HCT116 (cell line): ENCODE measurements around the gene ADK. TPM values are rescaled to one million over a fixed set of nuclear protein-coding genes. Genes with fewer than 3 reads are reported as not detected.
A peak's percentile ranks its signal among the peaks of the same experiment; 100 is the strongest.

Experiments
- ATAC-seq: fragments of 200-7000 bp; cut with Tn5 transposase; 2 replicates; pipeline ENCODE4 v1.9.1; 2020; ENCODE audit warnings: mild to moderate bottlenecking, moderate library complexity
- BruUV-seq: library from RNA; stranded (reverse); fragments of 400-500 nt; replicated peaks from 2 replicates; lab custom pipeline; 2021; lab: Mats Ljungman, UMichigan
- CTCF ChIA-PET: fragments of 300-600 bp; sonication (Branson Sonifier 250); formaldehyde crosslinking; loops from one replicate; lab custom pipeline; 2021; ENCODE audit warnings: antibody characterized with exemption; lab: Charles Lee
- POLR2A ChIA-PET: fragments of 300-600, 350-600 bp; sonication (Branson Sonifier 250); formaldehyde crosslinking; loops from one replicate; lab custom pipeline; 2021; ENCODE audit warnings: antibody characterized with exemption; lab: Charles Lee
- RAD21 ChIA-PET, 2 experiments: fragments of 300-600 bp; sonication (Branson Sonifier 250); formaldehyde crosslinking; loops; one replicate each; lab custom pipeline; 2023; ENCODE audit warnings: low total read pairs in 2 of 2; ENCODE audit not compliant: uncharacterized antibody in 2 of 2, unreplicated experiment in 2 of 2, low non-redundant PET in 1 of 2; lab: Charles Lee
- DNase-seq: peaks from one replicate; pipeline ENCODE4 v3.0.0-alpha.2; 2010; ENCODE audit warnings: low read depth, low spot score
- H2AFZ ChIP-seq: fragments of 200-600 bp; shearing (Covaris generic), sonication (generic); 2 replicates; pipeline ENCODE4 v1.6.1; 2017; ENCODE audit warnings: low read depth, mixed run types, mixed read lengths, antibody characterized with exemption, low read length; ENCODE audit not compliant: poor library complexity, severe bottlenecking
- H3K27ac ChIP-seq: 2 replicates; pipeline ENCODE4 v1.5.1; 2012; ENCODE audit warnings: low read depth, low read length
- H3K27me3 ChIP-seq: fragments of 200-600 bp; sonication (generic); 2 replicates; pipeline ENCODE4 v1.6.1; 2016; ENCODE audit warnings: mixed run types, low read length, mixed read lengths; ENCODE audit not compliant: insufficient read depth
- H3K36me3 ChIP-seq, 2 experiments: fragments of 200-500 bp in 1 of 2; fragments of 200-600 bp in 1 of 2; sonication (Bioruptor generic) in 1 of 2; sonication (generic) in 1 of 2; 2 replicates each; pipeline versions ENCODE4 v1.5.1 to v1.6.1; 2014 to 2016; ENCODE audit warnings: low read length in 2 of 2, inconsistent platforms in 1 of 2, mixed read lengths in 1 of 2, mixed run types in 1 of 2; ENCODE audit not compliant: insufficient read depth in 2 of 2, control insufficient read depth in 1 of 2
- H3K4me1 ChIP-seq, 2 experiments: fragments of 200-600 bp in 1 of 2; sonication (generic) in 1 of 2; 2 replicates each; pipeline versions ENCODE4 v1.5.1 to v1.6.1; 2012 to 2017; ENCODE audit warnings: low read length in 2 of 2, inconsistent platforms in 1 of 2, mild to moderate bottlenecking in 1 of 2, mixed read lengths in 1 of 2, mixed run types in 1 of 2, moderate library complexity in 1 of 2; ENCODE audit not compliant: insufficient read depth in 2 of 2, control insufficient read depth in 1 of 2
- H3K4me2 ChIP-seq: fragments of 200-600 bp; sonication (generic); 2 replicates; pipeline ENCODE4 v1.6.1; 2017; ENCODE audit warnings: mixed run types, low read length, mixed read lengths
- H3K4me3 ChIP-seq, 2 experiments: fragments of 200-600 bp in 1 of 2; sonication (generic) in 1 of 2; replicated peaks in 1 of 2; 2 replicates each; pipeline ENCODE4 v1.5.1; 2011 to 2016; ENCODE audit warnings: low read length in 2 of 2, control low read depth in 1 of 2, low read depth in 1 of 2, mild to moderate bottlenecking in 1 of 2, mixed read lengths in 1 of 2, mixed run types in 1 of 2
- H3K79me2 ChIP-seq: fragments of 200-600 bp; sonication (generic); 2 replicates; pipeline ENCODE4 v1.6.1; 2017; ENCODE audit warnings: mild to moderate bottlenecking, mixed run types, low read length, moderate library complexity, mixed read lengths; ENCODE audit not compliant: insufficient read depth
- H3K9ac ChIP-seq: fragments of 200-600 bp; sonication (generic); 2 replicates; pipeline ENCODE4 v1.6.1; 2016; ENCODE audit warnings: low read length, mixed read lengths
- H3K9me2 ChIP-seq: fragments of 200-600 bp; sonication (generic), shearing (Covaris generic); 2 replicates; pipeline ENCODE4 v1.6.1; 2017; ENCODE audit warnings: mixed run types, mild to moderate bottlenecking, moderate library complexity; ENCODE audit not compliant: insufficient read depth
- H3K9me3 ChIP-seq, 2 experiments: fragments of 200-500 bp in 1 of 2; fragments of 200-600 bp in 1 of 2; sonication (Bioruptor generic) in 1 of 2; sonication (generic) in 1 of 2; 2 replicates each; pipeline ENCODE4 v1.6.1; 2014 to 2017; ENCODE audit warnings: low read length in 2 of 2, mixed read lengths in 2 of 2, inconsistent platforms in 1 of 2, low read depth in 1 of 2, mild to moderate bottlenecking in 1 of 2, mixed run types in 1 of 2, moderate library complexity in 1 of 2; ENCODE audit not compliant: control insufficient read depth in 1 of 2, insufficient read depth in 1 of 2
- H4K20me1 ChIP-seq: fragments of 200-600 bp; sonication (generic), shearing (Covaris generic); 2 replicates; pipeline ENCODE4 v1.6.1; 2017; ENCODE audit warnings: mixed run types, mild to moderate bottlenecking, moderate library complexity; ENCODE audit not compliant: insufficient read depth
- CBX3 ChIP-seq: IDR thresholded peaks from 2 replicates; pipeline ENCODE4 v1.6.1; 2012; ENCODE audit warnings: low read depth
- FOSL1 ChIP-seq: IDR thresholded peaks from 2 replicates; pipeline ENCODE4 v1.6.1; 2012; ENCODE audit warnings: low read depth
- POLR2A ChIP-seq: IDR thresholded peaks from 2 replicates; pipeline ENCODE4 v1.7.0; 2011; ENCODE audit warnings: borderline replicate concordance; ENCODE audit not compliant: insufficient read depth, insufficient read length; ENCODE audit errors: extremely low read depth
- POLR2AphosphoS5 ChIP-seq: IDR thresholded peaks from 2 replicates; pipeline ENCODE4 v1.6.1; 2011; ENCODE audit warnings: mild to moderate bottlenecking, low read depth, low read length, moderate library complexity
- RAD21 ChIP-seq: IDR thresholded peaks from 2 replicates; pipeline ENCODE4 v1.6.1; 2012; ENCODE audit warnings: low read depth, mild to moderate bottlenecking
- SP1 ChIP-seq: IDR thresholded peaks from 2 replicates; pipeline ENCODE4 v1.6.1; 2012; ENCODE audit warnings: low read depth
- YY1 ChIP-seq: IDR thresholded peaks from 2 replicates; pipeline ENCODE4 v1.6.1; 2011; ENCODE audit warnings: low read length, low read depth, moderate library complexity, mild to moderate bottlenecking; ENCODE audit not compliant: insufficient replicate concordance; ENCODE audit errors: extremely low read depth
- ZNF274 ChIP-seq: fragments of 200-500 bp; sonication (Bioruptor generic); IDR thresholded peaks from 2 replicates; pipeline ENCODE4 v1.6.1; 2014; ENCODE audit warnings: mild to moderate bottlenecking, low read depth, low read length, inconsistent platforms
- intact Hi-C: fragments of 100-400 bp; cut with micrococcal nuclease; formaldehyde crosslinking; loops from 2 replicates; pipeline ENCODE4 v1.10.0; 2022
- total RNA-seq: library from RNA; stranded (reverse); gene quantifications from one replicate; pipeline ENCODE4 v1.2.1, GENCODE V29; 2021; ENCODE audit not compliant: unreplicated experiment
- TF ChIP-seq, protein P1 (sequence below): IDR thresholded peaks from 2 replicates; pipeline ENCODE4 v1.6.1; 2012
- TF ChIP-seq, protein P2 (sequence below): IDR thresholded peaks from 2 replicates; pipeline ENCODE4 v1.6.1; 2012; ENCODE audit warnings: low read depth

The ADK gene
- total RNA-seq, 1 experiment from 2014 or later = 55.0 TPM

DNA sequence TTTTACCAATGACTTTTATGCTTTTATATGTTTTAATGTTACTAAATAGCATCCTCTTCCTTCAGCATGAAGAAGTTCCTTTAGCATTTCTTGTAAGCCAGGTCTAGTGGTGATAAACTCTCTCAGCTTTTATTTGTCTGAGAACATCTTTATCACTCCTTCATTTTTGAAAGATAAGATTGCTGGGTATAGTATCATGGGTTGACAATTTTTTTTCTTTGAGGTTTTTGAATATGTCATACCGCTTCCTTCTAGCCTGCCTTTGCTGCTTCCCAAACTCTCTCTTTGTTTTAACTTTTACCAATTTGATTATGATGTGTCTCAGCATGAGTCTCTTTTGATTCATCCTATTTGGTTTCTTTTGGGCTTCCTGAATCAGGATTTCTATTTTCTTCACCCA lies 567.2 kb downstream of the ADK start:
- no TSS peak for BruUV-seq

DNA sequence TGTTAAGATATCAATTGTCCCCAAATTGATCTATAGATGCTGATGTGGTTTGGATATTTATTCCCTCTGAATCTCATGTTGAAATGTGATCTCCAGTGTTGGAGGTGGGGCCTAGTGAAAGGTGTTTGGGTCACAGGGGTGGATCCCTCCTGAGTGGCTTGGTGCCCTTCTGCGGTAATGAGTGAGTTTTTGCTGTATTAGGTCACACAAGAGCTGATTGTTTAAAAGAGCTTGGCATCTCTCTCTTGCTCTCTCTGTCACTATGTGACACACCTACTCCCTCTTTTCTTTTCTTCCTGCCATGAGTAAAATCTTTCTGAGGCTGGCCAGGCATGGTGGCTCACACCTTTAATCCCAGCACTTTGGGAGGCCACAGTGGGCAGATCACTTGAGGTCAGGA lies 577.2 kb downstream of the ADK start:
- Histone ChIP-seq H3K4me2 (no peak overlapping the region), H2AFZ (no peak overlapping the region), H3K79me2 (no peaks in the 10 kb centered on the region), H3K9me3 (no peaks in the 10 kb centered on the region), H3K4me1 (peaks cover 0 to 5% of the 10 kb centered on the region in 2 experiments; a peak in 1 of 4 replicates), H3K27me3 (no peaks in the 10 kb centered on the region), H3K9ac (no peak overlapping the region), H3K36me3 (no peaks in the 10 kb centered on the region), H4K20me1 (no peaks in the 10 kb centered on the region), H3K4me3 (no peak overlapping the region), H3K9me2 (no peaks in the 10 kb centered on the region; the same call in 1 of the 2 replicates), H3K27ac (no peak overlapping the region)
- intact Hi-C loops = no loop called here
- BruUV-seq = no TSS peak
- RAD21 ChIA-PET = no interaction called here
- TF ChIP-seq, protein P1, sequence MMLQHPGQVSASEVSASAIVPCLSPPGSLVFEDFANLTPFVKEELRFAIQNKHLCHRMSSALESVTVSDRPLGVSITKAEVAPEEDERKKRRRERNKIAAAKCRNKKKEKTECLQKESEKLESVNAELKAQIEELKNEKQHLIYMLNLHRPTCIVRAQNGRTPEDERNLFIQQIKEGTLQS = no peak
- TF ChIP-seq CBX3 = 0 out of 2 replicates have a peak, but pooled peaks have one; percentile 17
- TF ChIP-seq RAD21 = no peak
- TF ChIP-seq, protein P2, sequence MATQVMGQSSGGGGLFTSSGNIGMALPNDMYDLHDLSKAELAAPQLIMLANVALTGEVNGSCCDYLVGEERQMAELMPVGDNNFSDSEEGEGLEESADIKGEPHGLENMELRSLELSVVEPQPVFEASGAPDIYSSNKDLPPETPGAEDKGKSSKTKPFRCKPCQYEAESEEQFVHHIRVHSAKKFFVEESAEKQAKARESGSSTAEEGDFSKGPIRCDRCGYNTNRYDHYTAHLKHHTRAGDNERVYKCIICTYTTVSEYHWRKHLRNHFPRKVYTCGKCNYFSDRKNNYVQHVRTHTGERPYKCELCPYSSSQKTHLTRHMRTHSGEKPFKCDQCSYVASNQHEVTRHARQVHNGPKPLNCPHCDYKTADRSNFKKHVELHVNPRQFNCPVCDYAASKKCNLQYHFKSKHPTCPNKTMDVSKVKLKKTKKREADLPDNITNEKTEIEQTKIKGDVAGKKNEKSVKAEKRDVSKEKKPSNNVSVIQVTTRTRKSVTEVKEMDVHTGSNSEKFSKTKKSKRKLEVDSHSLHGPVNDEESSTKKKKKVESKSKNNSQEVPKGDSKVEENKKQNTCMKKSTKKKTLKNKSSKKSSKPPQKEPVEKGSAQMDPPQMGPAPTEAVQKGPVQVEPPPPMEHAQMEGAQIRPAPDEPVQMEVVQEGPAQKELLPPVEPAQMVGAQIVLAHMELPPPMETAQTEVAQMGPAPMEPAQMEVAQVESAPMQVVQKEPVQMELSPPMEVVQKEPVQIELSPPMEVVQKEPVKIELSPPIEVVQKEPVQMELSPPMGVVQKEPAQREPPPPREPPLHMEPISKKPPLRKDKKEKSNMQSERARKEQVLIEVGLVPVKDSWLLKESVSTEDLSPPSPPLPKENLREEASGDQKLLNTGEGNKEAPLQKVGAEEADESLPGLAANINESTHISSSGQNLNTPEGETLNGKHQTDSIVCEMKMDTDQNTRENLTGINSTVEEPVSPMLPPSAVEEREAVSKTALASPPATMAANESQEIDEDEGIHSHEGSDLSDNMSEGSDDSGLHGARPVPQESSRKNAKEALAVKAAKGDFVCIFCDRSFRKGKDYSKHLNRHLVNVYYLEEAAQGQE = no peak
- no peak for TF ChIP-seq YY1
- CTCF ChIA-PET = no interaction called here
- ATAC-seq = peak; percentile 57; the same call in 1 of the 2 replicates
- POLR2A ChIA-PET = no interaction called here
- peak; percentile 18 for DNase-seq

More for the DNA sequence above, 567.2 kb downstream of the ADK start:
- Histone ChIP-seq H3K4me3 (no peak overlapping the region), H3K27ac (no peak overlapping the region), H3K79me2 (no peaks in the 10 kb centered on the region), H3K9ac (no peak overlapping the region), H3K36me3 (no peaks in the 10 kb centered on the region), H3K4me2 (no peak overlapping the region), H4K20me1 (no peaks in the 10 kb centered on the region), H2AFZ (no peak overlapping the region), H3K27me3 (no peaks in the 10 kb centered on the region), H3K9me3 (no peaks in the 10 kb centered on the region), H3K9me2 (no peaks in the 10 kb centered on the region), H3K4me1 (no peaks in the 10 kb centered on the region)
- DNase-seq (no peak), ATAC-seq (no peak)
- ChIA-PET RAD21 (no interaction called here), CTCF (no interaction called here), POLR2A (no interaction called here)
- intact Hi-C loops = no loop called here
- TF ChIP-seq FOSL1 = no peak
- TF ChIP-seq CBX3 = peak; percentile 30; the same call in 1 of the 2 replicates
- TF ChIP-seq SP1 = no peak
- TF ChIP-seq ZNF274 = no peak
- TF ChIP-seq POLR2A = no peak
- TF ChIP-seq POLR2AphosphoS5 = no peak
- TF ChIP-seq RAD21 = no peak
